HG03108 (cell line): ENCODE measurements around the gene DPP4.

Experiments
- ATAC-seq: cut with Tn5 transposase; IDR thresholded peaks from one replicate; pipeline ENCODE4 v1.9.1; 2021; ENCODE audit warnings: moderate library complexity; ENCODE audit not compliant: unreplicated experiment

The DPP4 gene

DNA sequence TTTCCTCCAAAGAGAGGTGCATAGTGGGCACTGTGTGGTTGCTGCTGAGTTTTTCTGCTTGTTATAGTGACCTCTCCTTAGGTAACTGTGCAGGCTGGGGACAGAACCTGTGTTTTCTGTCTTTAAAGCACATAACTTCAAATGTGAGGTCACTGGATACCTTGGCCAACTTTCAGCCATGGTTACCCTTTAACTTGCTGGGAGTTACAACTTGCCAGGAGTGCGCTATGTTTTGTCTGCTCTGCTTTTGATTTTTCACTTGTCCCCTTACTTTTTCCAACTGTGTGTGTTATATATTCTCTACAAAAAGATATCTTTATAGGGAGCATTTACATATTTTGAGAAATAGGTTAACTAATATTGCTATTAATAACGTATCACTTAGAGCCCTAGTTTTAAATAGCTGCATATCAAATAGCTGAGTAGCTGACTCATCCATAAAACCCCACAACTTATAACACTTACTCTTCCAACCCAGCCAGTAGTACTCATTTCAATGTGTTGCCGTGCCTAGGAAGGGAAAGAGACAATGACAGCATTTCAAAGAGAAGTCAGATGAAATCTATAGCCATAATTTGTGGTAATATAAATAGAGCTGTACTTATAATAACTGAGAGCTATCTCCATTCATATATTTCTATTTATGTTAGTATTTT is 51.6 kb downstream of the DPP4 start:
- no peak for ATAC-seq

GRCh38 chr2:162021516-162022058 is 52.4 kb downstream of the DPP4 start:
- ATAC-seq, result no peak

GRCh38 chr2:162018530-162018929 is 55.5 kb downstream of the DPP4 start:
- ATAC-seq, result no peak

GRCh38 chr2:162017233-162017632 is 56.8 kb downstream of the DPP4 start:
- no peak for ATAC-seq

- no peak for ATAC-seq
Measured at GRCh38 chr2:162016080-162016479, 57.9 kb downstream of the DPP4 start.

GRCh38 chr2:162014751-162015150 is 59.3 kb downstream of the DPP4 start:
- ATAC-seq, result no peak

DNA sequence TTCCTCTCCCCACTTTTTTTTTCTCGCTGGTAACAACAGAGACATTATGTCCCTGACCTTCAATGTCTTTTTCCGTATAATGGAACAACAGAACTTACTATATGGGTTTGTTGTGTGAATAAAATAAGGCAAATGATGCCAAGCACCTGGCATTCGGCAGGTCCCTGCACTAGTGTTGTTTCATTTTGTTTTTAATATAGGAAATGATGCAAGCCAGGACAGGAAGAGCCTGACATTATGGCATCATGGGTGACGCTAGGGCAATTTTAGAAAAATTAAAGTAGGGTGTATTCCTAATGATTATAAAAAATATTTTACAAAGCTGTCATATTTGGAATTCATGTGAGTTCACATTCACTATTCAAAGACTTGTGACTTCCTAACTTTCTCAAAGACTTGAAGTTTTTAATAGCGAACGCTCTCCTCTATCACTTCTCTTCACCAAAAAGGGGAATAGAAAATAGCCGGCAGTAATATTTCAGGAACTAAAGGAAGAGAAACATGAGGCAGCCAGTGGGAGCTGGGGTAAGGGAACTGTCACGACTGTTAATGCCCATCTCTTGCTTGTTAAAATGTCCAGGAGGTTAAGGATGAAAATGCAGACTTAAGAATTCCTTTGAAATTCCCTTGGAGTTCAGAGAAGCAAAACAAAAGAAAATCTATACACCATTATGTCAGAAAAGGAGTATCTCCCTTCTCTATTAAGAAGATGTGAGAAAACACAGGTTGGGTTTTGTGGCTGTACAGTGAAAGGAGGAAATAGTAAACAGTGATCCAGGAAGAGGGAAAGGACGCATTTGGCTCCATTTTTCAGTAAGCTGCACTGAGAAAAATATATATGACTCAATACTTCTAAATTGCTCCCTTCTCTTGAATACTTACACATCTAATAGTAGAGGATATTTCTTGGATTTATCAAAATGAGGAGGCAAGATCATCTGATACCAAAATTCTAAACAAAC is 60.2 kb downstream of the DPP4 start:
- no peak for ATAC-seq

GRCh38 chr2:162012565-162013058 is 61.4 kb downstream of the DPP4 start:
- ATAC-seq, result no peak

DNA sequence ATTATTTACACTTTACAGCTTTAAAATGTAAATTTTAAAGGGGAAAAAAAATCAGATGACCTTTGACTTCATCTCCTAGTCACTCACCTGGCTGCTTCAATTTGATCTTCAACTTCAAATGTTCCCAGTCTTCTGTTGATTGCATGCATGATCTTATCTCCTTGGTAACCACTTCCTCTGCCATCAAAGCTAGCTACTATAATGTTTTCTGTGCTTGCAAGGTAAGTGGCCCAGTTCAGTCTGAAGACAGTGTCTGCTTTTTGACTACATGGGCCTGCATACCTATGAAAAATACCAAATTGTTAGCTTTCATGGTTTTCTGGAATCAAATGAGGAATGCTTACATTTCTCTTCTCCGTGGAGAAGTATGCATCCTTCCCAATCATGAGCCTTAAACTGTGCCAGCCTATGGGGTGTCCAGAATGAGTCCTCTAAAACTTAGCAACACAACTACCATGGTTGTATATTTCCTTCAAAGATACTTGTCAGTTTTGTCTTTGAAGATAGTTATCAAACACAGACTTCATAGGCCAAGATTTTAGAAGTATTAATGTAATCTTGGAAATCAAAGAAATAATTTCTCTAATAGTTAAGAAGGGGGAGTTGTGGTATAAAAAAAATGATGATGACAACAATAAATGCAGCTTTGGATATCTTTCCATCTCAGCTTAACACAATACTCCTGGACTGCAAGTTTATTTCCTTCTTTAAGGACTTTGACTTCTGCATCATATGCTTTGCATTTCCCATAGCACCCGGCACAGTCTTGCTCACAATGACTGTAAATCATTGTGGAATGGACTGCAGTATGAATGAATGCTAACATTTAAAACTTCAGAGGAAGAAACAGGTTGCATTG is 62.1 kb downstream of the DPP4 start:
- ATAC-seq, result no peak

DNA sequence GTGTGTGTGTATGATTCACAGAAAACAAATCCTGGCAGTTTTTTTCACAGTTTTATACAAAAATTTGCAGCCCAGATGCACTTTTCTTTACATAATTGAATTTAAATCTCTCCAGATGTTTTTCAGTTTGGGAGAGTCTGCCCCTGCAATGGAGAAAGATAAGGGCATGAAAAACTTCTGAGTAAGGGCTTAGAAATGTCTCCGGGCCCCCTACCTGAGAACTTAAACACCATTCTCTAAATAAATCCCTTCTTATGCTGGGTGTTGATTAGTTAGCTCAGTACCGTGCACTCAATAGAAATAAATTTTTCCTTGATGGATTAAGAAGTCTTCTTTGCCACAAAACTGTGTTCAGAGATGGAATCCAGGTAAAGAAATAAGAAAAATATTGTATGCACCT is 64.5 kb downstream of the DPP4 start:
- no peak for ATAC-seq

DNA sequence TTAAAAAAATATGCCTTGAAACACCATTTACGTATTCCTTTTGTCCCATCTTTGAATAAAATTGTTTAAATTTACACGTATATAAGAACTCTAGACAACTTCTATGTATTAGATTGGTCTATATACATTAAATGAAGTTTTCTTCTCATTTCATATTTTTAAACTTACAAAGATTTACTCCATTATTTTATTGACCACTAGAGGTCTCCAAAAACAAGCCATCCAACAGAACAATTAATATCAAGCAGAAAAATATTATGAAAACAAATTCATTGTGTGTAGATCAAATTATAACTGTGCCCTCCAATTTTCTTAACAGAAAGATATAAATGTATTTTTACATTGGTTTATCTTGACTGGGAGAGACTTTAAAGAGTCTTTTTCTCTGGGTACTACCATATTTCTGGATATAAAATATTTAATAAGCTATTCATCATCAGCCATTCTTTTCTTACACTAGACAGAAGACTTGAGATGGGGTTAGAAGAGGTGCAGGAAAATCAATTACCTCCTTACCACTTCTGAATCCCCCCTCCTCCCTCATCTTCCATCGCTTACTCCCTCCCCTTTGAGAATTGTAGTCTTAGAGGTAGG is 66.5 kb downstream of the DPP4 start:
- no peak for ATAC-seq

GRCh38 chr2:162006337-162006736 is 67.7 kb downstream of the DPP4 start:
- no peak for ATAC-seq

DNA sequence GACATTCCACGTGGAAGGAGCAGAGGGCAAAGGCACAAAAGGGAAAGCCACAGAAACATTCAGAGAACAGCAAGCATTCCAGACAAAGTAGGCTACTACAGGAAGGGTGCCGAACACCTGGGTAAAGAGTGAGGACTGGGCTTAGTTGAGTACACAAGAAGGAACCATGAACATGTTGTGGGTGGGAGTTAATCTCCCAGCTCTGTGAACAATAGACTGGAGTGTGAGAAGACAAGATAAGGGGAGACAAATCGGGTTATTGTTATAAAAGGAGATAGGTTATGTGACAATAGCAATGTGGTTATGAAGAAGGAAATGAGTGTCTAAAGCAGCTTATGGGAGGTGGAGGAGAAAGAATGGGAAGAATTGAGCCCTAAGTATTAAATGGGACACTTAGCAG is 70.0 kb downstream of the DPP4 start:
- no peak for ATAC-seq

GRCh38 chr2:162002623-162003235 is 71.3 kb downstream of the DPP4 start:
- no peak for ATAC-seq

DNA sequence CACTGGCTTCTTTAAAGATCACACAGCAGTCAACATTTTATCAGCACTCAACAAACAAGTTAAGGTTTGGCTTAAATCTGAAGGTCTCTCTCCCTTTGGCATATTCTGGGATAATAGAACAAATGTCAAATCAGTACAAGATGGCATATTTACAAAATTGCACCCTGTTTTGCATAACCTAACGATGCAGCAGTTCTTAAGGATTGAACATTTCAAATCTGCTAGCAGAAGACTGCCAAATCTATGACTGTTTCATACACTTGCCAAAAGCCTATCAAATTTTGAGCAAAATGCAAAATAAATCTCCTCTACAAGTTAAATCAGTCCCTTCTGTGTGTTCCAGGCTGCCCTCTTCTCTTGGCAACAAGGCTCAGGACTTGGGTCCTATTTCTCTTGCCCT is 73.6 kb downstream of the DPP4 start:
- ATAC-seq, result no peak

GRCh38 chr2:161999321-161999720 is 74.7 kb downstream of the DPP4 start:
- ATAC-seq, result no peak

DNA sequence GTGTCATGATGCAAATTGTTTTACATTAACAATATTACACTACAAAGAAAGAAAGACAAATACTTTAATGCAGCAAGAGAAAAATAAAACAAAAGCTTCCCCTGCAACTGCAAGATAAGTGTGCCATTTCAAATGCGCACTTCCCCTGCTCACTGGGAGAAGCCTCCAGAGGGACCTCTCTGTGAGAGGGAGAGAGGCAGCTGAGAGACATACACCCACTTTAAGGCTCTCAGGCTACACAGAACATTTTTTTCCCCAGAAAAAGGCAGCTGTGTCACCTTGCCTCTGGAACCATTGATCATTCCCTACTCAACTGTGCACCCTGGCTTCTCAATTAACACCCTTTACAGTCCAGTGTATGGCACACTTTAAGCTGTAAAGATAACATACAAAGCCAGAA is 75.2 kb downstream of the DPP4 start:
- ATAC-seq, result no peak

- ATAC-seq, result no peak
Measured at GRCh38 chr2:161997916-161998471, 76.0 kb downstream of the DPP4 start.

- no peak for ATAC-seq
Measured at GRCh38 chr2:161995553-161996016, 78.4 kb downstream of the DPP4 start.
